Nephron (organoid): Measurements from ENCODE around the gene GALNT14.

Source experiments
- H3K27ac Mint-ChIP-seq, 3 experiments: 2 replicates each; pipeline ENCODE4 v1.8.0; 2020; ENCODE audit warnings: mixed read lengths in 3 of 3, mild to moderate bottlenecking in 2 of 3, moderate library complexity in 1 of 3
- H3K27me3 Mint-ChIP-seq: 2 replicates; pipeline ENCODE4 v1.8.0; 2021; ENCODE audit warnings: low read depth, mild to moderate bottlenecking, moderate library complexity, mixed read lengths
- H3K36me3 Mint-ChIP-seq: 2 replicates; pipeline ENCODE4 v1.8.0; 2020; ENCODE audit warnings: low read depth, mixed read lengths
- H3K4me1 Mint-ChIP-seq: 2 replicates; pipeline ENCODE4 v1.8.0; 2020; ENCODE audit warnings: mixed read lengths
- H3K4me3 Mint-ChIP-seq, 3 experiments: 2 replicates each; pipeline ENCODE4 v1.8.0; 2020; ENCODE audit warnings: mild to moderate bottlenecking in 3 of 3, mixed read lengths in 3 of 3, moderate library complexity in 2 of 3
- H3K9me3 Mint-ChIP-seq: 2 replicates; pipeline ENCODE4 v1.8.0; 2020; ENCODE audit warnings: mixed read lengths
- CTCF ChIP-seq, 3 experiments: fragments of 200-600 bp; sonication (generic); IDR thresholded peaks; one replicate each; pipeline ENCODE4 v1.5.0; 2021; ENCODE audit warnings: antibody characterized with exemption in 3 of 3; ENCODE audit not compliant: unreplicated experiment in 3 of 3

The GALNT14 gene

GRCh38 chr2:31067259-31067658 lies 71.0 kb downstream of the GALNT14 start:
- peaks cover 11% of the 10 kb centered on the region for H3K9me3 Mint-ChIP-seq
- H3K27me3 Mint-ChIP-seq = peaks cover 33% of the 10 kb centered on the region
- H3K36me3 Mint-ChIP-seq = no peaks in the 10 kb centered on the region
- H3K4me3 Mint-ChIP-seq = no peak overlapping the region
- H3K4me1 Mint-ChIP-seq = peaks cover 1% of the 10 kb centered on the region
- H3K27ac Mint-ChIP-seq = no peak overlapping the region
- TF ChIP-seq CTCF (IDR thresholded peaks at IDR 0.05; ENCODE audit: unreplicated experiment in 3 of 3) = no peak

- Mint-ChIP-seq H3K4me1 (no peaks in the 10 kb centered on the region), H3K27ac (no peak overlapping the region), H3K36me3 (no peaks in the 10 kb centered on the region), H3K4me3 (no peak overlapping the region), H3K27me3 (peaks cover 34% of the 10 kb centered on the region), H3K9me3 (peaks cover 11% of the 10 kb centered on the region)
- no peak for TF ChIP-seq CTCF (IDR thresholded peaks at IDR 0.05; ENCODE audit: unreplicated experiment in 3 of 3)
Measured at GRCh38 chr2:31066551-31066950, 71.7 kb downstream of the GALNT14 start.

GRCh38 chr2:31066086-31066485 lies 72.2 kb downstream of the GALNT14 start:
- H3K27ac Mint-ChIP-seq = no peak overlapping the region
- H3K36me3 Mint-ChIP-seq = no peaks in the 10 kb centered on the region
- no peak overlapping the region for H3K4me3 Mint-ChIP-seq
- peaks cover 13% of the 10 kb centered on the region for H3K9me3 Mint-ChIP-seq
- H3K27me3 Mint-ChIP-seq = peaks cover 33% of the 10 kb centered on the region
- no peaks in the 10 kb centered on the region for H3K4me1 Mint-ChIP-seq
- no peak for TF ChIP-seq CTCF (IDR thresholded peaks at IDR 0.05; ENCODE audit: unreplicated experiment in 3 of 3)

- peaks cover 26% of the 10 kb centered on the region for H3K27me3 Mint-ChIP-seq
- peaks cover 13% of the 10 kb centered on the region for H3K9me3 Mint-ChIP-seq
- TF ChIP-seq CTCF (IDR thresholded peaks at IDR 0.05; ENCODE audit: unreplicated experiment in 3 of 3) = no peak
- H3K36me3 Mint-ChIP-seq = no peaks in the 10 kb centered on the region
- no peak overlapping the region for H3K27ac Mint-ChIP-seq
- H3K4me3 Mint-ChIP-seq = no peak overlapping the region
- no peaks in the 10 kb centered on the region for H3K4me1 Mint-ChIP-seq
Measured at GRCh38 chr2:31065356-31065755, 72.9 kb downstream of the GALNT14 start.

- no peak for TF ChIP-seq CTCF (IDR thresholded peaks at IDR 0.05; ENCODE audit: unreplicated experiment in 3 of 3)
- Mint-ChIP-seq H3K4me1 (no peaks in the 10 kb centered on the region), H3K36me3 (no peaks in the 10 kb centered on the region)
Measured at GRCh38 chr2:31060397-31060796, 77.8 kb downstream of the GALNT14 start.

More at GRCh38 chr2:31060397-31060796, 77.8 kb downstream of the GALNT14 start:
- H3K27me3 Mint-ChIP-seq = peaks cover 16% of the 10 kb centered on the region
- peak overlapping the region; percentile 82 to 92 (median 90) for H3K27ac Mint-ChIP-seq
- peaks cover 13% of the 10 kb centered on the region for H3K9me3 Mint-ChIP-seq
- H3K4me3 Mint-ChIP-seq = peak overlapping the region in 1 of 3 experiments; percentile 18
